Urothelium cell line (cell line): ENCODE results near the gene CDKAL1.
A peak's percentile ranks its signal among the peaks of the same experiment; 100 is the strongest.
"Not testable (repeated sequence)": the region's sequence is repeated elsewhere in the genome, so short reads cannot be mapped to it uniquely, and the experiment has no call there.

Source experiments
- DNase-seq: peaks from one replicate; pipeline ENCODE4 v3.0.0; 2011; ENCODE audit warnings: low spot score, mixed read lengths
- FAIRE-seq: peaks from 2 replicates; lab custom pipeline; 2011; peaks lifted over from hg19 to GRCh38; lab: Jason Lieb, UNC

Gene CDKAL1

DNA sequence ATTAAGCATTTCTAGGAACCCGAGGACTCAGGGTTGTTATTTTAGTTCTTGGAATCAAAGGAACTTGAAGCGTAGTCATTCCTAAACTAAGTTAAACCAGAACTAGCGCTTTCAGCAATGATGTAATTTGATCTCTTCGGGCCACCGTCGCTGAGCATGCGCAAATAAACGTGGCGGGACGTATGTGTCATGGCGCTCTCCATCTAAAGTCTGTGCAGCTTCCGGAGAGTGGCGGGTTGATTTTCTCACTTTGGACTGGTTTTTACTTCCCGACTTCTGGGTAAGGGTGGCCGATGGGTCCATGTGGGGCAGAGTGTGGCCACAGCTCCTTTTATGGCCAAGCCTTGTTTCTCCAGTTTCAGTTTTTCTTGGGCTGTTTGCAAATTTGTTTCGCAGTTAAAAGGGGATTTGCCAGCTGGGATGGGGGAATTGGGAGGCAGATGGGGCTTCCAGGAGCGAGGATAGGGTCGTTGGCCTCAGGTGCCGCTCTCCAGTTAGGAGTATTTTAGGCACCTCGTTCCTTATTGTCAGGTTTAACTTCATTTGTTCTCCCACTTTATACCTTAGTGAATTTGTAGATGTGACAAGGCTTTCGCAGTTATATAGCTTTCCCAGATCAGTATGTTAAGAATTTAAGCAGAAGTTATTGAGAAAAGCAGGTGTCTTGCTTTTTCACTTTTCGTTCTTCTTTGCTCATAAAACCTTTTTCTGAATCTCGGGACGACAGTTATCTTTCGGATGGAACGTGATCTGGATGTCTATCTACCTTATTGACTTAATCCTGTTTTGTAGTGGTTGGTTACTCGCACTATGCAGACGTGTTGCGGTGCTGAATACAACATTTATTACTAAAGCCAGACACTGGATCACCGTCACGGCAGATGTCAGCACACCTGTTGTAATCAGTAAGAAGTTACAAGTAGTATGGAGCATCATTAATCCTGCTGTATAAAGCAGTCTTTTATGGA lies at the start of gene CDKAL1:
Gene CDKAL1, plus strand, starts transcription at position 163 of the 968 bp plus-strand sequence. CDS start 11,894 bp downstream, outside the sequence.
- DNase-seq (peak; percentile 76), FAIRE-seq (no peak)

DNA sequence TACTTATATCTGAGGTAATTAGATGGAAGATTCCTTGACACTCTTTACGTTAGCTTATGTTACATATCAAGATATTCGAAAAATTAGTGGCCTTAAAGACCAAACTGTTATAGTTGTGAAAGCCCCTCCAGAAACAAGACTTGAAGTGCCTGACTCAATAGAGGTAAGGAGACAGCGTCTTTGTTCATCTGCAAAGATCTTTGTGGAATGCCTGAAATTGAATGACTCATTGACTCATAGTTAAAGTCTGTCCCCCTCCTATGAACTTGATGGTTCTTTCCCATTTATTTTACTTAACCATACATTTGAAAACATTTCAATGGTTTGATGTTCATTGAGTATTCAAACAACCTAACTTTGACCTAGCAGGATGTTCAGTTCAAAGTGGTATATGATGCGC lies 47.6 kb upstream of the CDKAL1 start:
- no peak for FAIRE-seq
- DNase-seq = no peak

DNA sequence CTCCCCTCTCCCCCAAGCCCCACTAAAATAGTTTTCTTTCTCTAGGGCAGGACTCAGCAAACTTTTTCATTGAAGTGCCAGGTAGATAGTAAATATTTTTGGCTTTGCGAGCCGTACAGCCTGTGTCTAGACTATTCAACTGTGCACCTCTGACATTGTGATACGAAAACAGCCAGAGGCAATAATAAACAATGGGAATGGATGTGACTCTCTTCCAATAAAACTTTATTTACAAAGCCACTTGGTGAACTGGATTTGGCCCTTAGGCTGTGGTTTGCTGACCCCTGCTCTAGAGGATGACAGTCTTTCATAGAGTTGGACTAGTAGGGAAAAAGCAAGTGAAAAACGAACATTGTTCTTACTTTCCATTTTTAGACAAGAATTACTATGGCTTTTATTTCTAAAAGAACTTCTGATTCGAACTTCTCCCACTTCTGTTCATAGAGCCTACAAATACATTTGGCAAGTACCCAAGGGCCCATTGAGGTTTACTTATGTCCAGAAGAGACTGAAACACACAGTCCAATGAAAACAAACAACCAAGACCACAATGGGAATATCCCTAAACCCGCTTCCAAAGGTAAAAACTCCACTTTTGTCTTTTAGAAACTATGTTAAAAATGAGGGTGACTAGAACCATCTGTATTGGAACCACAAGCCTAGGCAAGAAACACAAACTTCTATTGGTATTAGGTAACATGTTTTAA lies 46.4 kb upstream of the CDKAL1 start:
- no peak for DNase-seq
- FAIRE-seq = no peak

- FAIRE-seq = no peak
- no peak for DNase-seq
Observed at GRCh38 chr6:20490591-20490990, 43.7 kb upstream of the CDKAL1 start.

- DNase-seq (no peak), FAIRE-seq (no peak)
Observed at GRCh38 chr6:20492099-20492498, 42.2 kb upstream of the CDKAL1 start.

GRCh38 chr6:20497216-20498040 lies 36.8 kb upstream of the CDKAL1 start:
- no peak for FAIRE-seq

DNA sequence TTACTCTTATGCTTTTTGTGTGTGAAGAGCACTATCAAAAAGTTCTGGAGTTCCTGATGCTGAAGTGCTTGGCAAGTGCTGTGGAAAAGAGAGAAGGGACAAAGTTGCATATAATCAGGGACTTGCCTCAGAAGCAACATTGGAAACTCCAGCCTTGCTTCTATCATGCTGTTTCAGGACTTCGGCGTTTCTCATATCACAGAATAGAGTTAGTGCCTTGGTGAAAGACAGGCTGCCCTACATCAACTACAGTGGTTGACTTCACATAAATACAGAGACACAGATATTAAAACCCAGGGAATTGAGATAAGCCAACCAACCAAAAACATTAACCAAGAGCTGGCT lies 36.2 kb upstream of the CDKAL1 start:
- DNase-seq (no peak), FAIRE-seq (no peak)

More at GRCh38 chr6:20497216-20498040, 36.8 kb upstream of the CDKAL1 start:
- DNase-seq = no peak

- FAIRE-seq (no peak), DNase-seq (no peak)
Observed at GRCh38 chr6:20509212-20509611, 25.0 kb upstream of the CDKAL1 start.

- DNase-seq (no peak), FAIRE-seq (no peak)
Observed at GRCh38 chr6:20511852-20512251, 22.4 kb upstream of the CDKAL1 start.

- not testable (repeated sequence) for DNase-seq, FAIRE-seq
Observed at GRCh38 chr6:20525208-20525607, 9.0 kb upstream of the CDKAL1 start.

GRCh38 chr6:20529086-20529448 lies 5.2 kb upstream of the CDKAL1 start:
- not testable (repeated sequence) for DNase-seq, FAIRE-seq

DNA sequence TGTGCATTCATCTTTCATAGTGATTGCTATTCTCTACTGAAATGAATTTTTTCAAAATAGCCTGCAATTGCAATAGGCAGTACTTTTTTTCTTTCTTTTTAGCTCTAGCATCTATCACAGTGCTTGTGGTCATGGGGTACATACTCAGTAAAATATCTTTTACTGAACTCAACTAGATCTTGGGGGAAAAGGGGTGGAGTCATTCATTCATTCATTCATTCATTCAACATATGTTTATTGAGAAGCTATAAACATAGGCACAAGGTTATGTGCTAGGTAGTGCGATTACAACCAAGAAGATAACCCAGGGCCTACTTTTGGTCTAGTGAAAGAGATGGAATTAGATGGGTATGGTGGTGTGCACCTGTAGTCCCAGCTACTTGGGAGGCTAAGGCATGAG lies 1.4 kb upstream of the CDKAL1 start:
- FAIRE-seq (no peak), DNase-seq (no peak)

DNA sequence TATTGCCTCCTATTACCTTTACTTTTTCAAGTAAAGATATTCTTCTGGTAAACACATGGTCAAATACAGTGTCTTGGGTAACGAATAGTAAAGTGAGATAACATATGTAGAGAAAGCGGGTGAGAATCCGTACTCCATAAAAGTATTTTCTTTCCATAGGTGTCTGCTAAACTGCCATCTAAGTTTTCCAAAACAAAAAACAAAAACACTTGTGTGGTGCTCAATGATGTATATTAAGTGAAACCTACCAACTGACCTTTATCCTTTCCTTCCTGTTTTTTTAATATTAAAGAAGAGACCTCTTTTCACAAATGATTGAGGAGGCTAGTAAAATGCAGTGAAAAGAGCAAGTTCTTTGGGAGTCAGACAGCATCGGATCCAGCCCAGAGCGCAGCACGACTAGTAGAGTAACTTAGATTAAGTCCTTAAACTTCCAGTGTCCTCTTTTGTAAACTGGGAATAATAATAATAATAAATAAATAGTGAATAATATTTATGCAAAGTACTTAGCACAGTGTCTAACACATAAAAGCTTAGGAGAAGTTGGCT lies 437 bp upstream of the CDKAL1 start:
- no peak for FAIRE-seq
- no peak for DNase-seq

GRCh38 chr6:20538131-20538662 lies 3.9 kb downstream of the CDKAL1 start:
- no peak for FAIRE-seq

DNA sequence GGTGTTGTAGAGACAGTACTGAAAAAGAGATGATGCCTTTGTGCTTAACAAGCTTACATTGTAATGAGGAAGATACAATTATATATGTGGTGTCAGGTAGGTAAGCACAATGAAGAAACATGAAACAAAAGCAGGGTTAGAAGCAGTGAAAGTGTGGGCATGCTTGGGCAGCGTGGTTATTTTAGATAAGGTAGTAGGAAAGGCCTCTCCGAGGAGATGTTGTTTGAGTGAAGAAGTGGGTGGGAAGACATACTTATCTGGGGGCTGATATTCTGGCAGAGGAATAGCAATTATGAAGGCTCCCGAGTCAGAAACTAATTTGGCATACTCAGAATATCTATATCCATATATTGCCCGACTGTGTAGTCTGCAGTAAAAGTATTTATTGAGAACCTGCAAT lies 4.7 kb downstream of the CDKAL1 start:
- no peak for DNase-seq
- no peak for FAIRE-seq

More at GRCh38 chr6:20538131-20538662, 3.9 kb downstream of the CDKAL1 start:
- DNase-seq = no peak

DNA sequence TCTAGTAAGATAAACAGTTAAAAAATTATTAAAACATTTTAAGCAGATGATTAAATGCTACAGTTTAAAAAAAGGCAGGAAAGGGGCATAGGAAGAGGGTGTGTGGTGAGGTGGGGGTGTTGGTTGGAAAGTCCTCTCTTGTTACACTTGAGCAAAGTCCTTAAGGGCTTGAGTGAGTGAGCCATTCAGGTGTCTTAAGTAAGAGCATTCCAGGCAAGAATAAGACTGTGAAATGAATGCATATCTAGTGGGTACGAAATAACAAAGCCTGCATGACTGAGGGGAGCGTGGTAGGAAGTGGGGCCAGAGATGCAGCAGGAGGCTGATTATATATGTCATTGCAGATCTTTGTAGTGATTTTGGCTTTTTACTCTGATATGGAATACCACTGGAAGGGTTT lies 5.1 kb downstream of the CDKAL1 start:
- DNase-seq (no peak), FAIRE-seq (no peak)

DNA sequence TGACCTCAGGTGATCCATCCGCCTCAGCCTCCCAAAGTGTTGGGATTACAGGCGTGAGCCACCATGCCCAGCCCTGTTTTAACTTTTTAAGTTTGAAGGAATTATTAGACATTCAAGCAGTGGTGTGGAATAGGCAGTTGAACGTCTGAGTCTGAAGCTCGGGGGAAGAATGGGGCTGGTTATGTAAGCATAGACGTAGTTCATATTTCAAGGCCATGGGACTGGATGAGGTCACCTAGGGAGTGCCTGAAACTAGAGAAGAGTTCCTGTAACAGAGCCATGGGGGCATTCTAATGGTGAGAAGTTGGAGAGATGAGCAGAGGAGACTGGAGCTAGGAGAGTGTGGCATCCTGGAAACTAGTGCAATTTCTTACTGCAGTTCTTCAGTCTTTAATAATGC lies 6.4 kb downstream of the CDKAL1 start:
- FAIRE-seq = no peak
- DNase-seq = peak; percentile 6

- FAIRE-seq = no peak
- DNase-seq = no peak
Observed at GRCh38 chr6:20541382-20541781, 7.1 kb downstream of the CDKAL1 start.

- FAIRE-seq (no peak), DNase-seq (no peak)
Observed at GRCh38 chr6:20542927-20543602, 8.8 kb downstream of the CDKAL1 start.

- FAIRE-seq (no peak), DNase-seq (no peak)
Observed at GRCh38 chr6:20548264-20548663, 14.0 kb downstream of the CDKAL1 start.
